HEK293 (cell line): ENCODE data around the gene VSIG10L.

Experiments
- CTCF ChIA-PET: fragments of 350-600 bp; formaldehyde crosslinking; extraction: SDS; loops from one replicate; lab custom pipeline; 2021; ENCODE audit warnings: antibody characterized with exemption; lab: Yijun Ruan, JAX
- POLR2A ChIA-PET: fragments of 300-600 bp; formaldehyde crosslinking; extraction: SDS; loops from one replicate; lab custom pipeline; 2020; ENCODE audit warnings: antibody characterized with exemption, inconsistent platforms; lab: Yijun Ruan, JAX
- H3K27ac ChIP-seq: fragments of 200-500 bp; sonication (Bioruptor generic); 2 replicates; pipeline ENCODE4 v1.5.1; 2014; ENCODE audit warnings: low read depth, low read length, control low read depth, inconsistent platforms; ENCODE audit errors: extremely low read depth
- H3K36me3 ChIP-seq, 2 experiments: fragments of 200-500 bp in 1 of 2; sonication (Bioruptor generic) in 1 of 2; 1 replicate in 1 of 2; 2 replicates in 1 of 2; pipeline ENCODE4 v1.5.1; 2014 to 2017; ENCODE audit warnings: inconsistent platforms in 2 of 2, low read length in 2 of 2; ENCODE audit not compliant: control insufficient read depth in 2 of 2, insufficient read depth in 1 of 2
- H3K4me1 ChIP-seq: fragments of 200-500 bp; sonication (Bioruptor generic); 2 replicates; pipeline ENCODE4 v1.5.1; 2014; ENCODE audit warnings: mild to moderate bottlenecking, low read length, inconsistent platforms; ENCODE audit not compliant: control insufficient read depth, insufficient read depth
- H3K4me3 ChIP-seq: 2 replicates; pipeline ENCODE4 v1.5.1; 2011; ENCODE audit warnings: low read depth, mild to moderate bottlenecking, control low read depth, low read length, moderate library complexity
- H3K9me3 ChIP-seq: fragments of 200-500 bp; sonication (Bioruptor generic); 2 replicates; pipeline ENCODE4 v1.5.1; 2014; ENCODE audit warnings: low read depth, low read length, inconsistent platforms; ENCODE audit not compliant: control insufficient read depth, insufficient read depth
- BCL11B ChIP-seq: fragments of 450-650 bp; formaldehyde crosslinking; IDR thresholded peaks from 2 replicates; pipeline ENCODE4 v1.5.1; 2016; ENCODE audit warnings: low read depth, missing biosample characterization, missing genetic modification characterization
- GLI2 ChIP-seq: fragments of 450-650 bp; formaldehyde crosslinking; IDR thresholded peaks from 2 replicates; pipeline ENCODE4; 2017; ENCODE audit warnings: missing biosample characterization, missing genetic modification characterization, low read depth, borderline replicate concordance
- PBX3 ChIP-seq: sonication (generic); formaldehyde crosslinking; IDR thresholded peaks from 2 replicates; pipeline ENCODE4 v1.8.1; 2022; ENCODE audit warnings: mild to moderate bottlenecking, moderate library complexity, missing genetic modification reagents
- REPIN1 ChIP-seq: fragments of 450-650 bp; formaldehyde crosslinking; IDR thresholded peaks from 2 replicates; pipeline ENCODE4 v1.5.1; 2017; ENCODE audit warnings: missing biosample characterization, missing genetic modification characterization, low read depth
- SETDB1 ChIP-seq: IDR thresholded peaks from one replicate; pipeline ENCODE4 v1.6.1; 2017; ENCODE audit warnings: mild to moderate bottlenecking, low read length, moderate library complexity, mixed read lengths; ENCODE audit not compliant: insufficient read length
- ZBTB6 ChIP-seq: fragments of 450-650 bp; formaldehyde crosslinking; IDR thresholded peaks from 2 replicates; pipeline ENCODE4 v1.5.1; 2017; ENCODE audit warnings: missing biosample characterization, missing genetic modification characterization
- ZNF140 ChIP-seq: fragments of 450-650 bp; formaldehyde crosslinking; IDR thresholded peaks from 2 replicates; pipeline ENCODE4 v1.5.1; 2016; ENCODE audit warnings: missing biosample characterization, missing genetic modification characterization
- ZNF16 ChIP-seq: fragments of 450-650 bp; formaldehyde crosslinking; IDR thresholded peaks from 2 replicates; pipeline ENCODE4 v1.5.1; 2016; ENCODE audit warnings: low read depth, missing biosample characterization, missing genetic modification characterization
- ZNF184 ChIP-seq: fragments of 450-650 bp; IDR thresholded peaks from 2 replicates; pipeline ENCODE4 v1.5.1; 2018; ENCODE audit warnings: missing biosample characterization, mild to moderate bottlenecking, missing genetic modification characterization
- ZNF19 ChIP-seq: fragments of 450-650 bp; formaldehyde crosslinking; IDR thresholded peaks from 2 replicates; pipeline ENCODE4; 2016; ENCODE audit warnings: missing biosample characterization, missing genetic modification characterization, low read depth
- ZNF223 ChIP-seq: fragments of 450-650 bp; formaldehyde crosslinking; IDR thresholded peaks from 2 replicates; pipeline ENCODE4 v1.5.1; 2016; ENCODE audit warnings: missing biosample characterization, missing genetic modification characterization
- ZNF248 ChIP-seq: fragments of 450-650 bp; formaldehyde crosslinking; IDR thresholded peaks from 2 replicates; pipeline ENCODE4 v1.5.1; 2017; ENCODE audit warnings: missing biosample characterization, missing genetic modification characterization
- ZNF274 ChIP-seq, 2 experiments: fragments of 200-500 bp in 1 of 2; fragments of 450-650 bp in 1 of 2; sonication (Bioruptor generic) in 1 of 2; formaldehyde crosslinking in 1 of 2; IDR thresholded peaks; 2 replicates each; pipeline versions ENCODE4 v1.5.1 to v1.6.1; 2014 to 2016; ENCODE audit warnings: borderline replicate concordance in 1 of 2, inconsistent platforms in 1 of 2, low read length in 1 of 2, missing biosample characterization in 1 of 2, missing genetic modification characterization in 1 of 2
- ZNF302 ChIP-seq: fragments of 450-650 bp; formaldehyde crosslinking; IDR thresholded peaks from 2 replicates; pipeline ENCODE4 v1.5.1; 2016; ENCODE audit warnings: missing biosample characterization, missing genetic modification characterization, low read depth
- ZNF341 ChIP-seq: fragments of 450-650 bp; formaldehyde crosslinking; IDR thresholded peaks from 2 replicates; pipeline ENCODE4; 2016; ENCODE audit warnings: low read depth, missing biosample characterization, missing genetic modification characterization
- ZNF433 ChIP-seq: fragments of 450-650 bp; formaldehyde crosslinking; IDR thresholded peaks from 2 replicates; pipeline ENCODE4 v1.5.1; 2016; ENCODE audit warnings: missing biosample characterization, missing genetic modification characterization, low read depth
- ZNF514 ChIP-seq: fragments of 450-650 bp; formaldehyde crosslinking; IDR thresholded peaks from 2 replicates; pipeline ENCODE4 v1.5.1; 2016; ENCODE audit warnings: missing biosample characterization, missing genetic modification characterization
- ZNF518A ChIP-seq: fragments of 450-650 bp; formaldehyde crosslinking; conservative IDR thresholded peaks from 2 replicates; pipeline ENCODE4 v1.5.1; 2016; ENCODE audit warnings: low read depth, missing biosample characterization, missing genetic modification characterization
- ZNF629 ChIP-seq: fragments of 450-650 bp; formaldehyde crosslinking; IDR thresholded peaks from 2 replicates; pipeline ENCODE4 v1.5.1; 2017; ENCODE audit warnings: missing biosample characterization, missing genetic modification characterization
- ZNF654 ChIP-seq: fragments of 450-650 bp; formaldehyde crosslinking; IDR thresholded peaks from 2 replicates; pipeline ENCODE4 v1.5.1; 2016; ENCODE audit warnings: low read depth, missing biosample characterization, missing genetic modification characterization
- ZNF785 ChIP-seq: fragments of 450-650 bp; formaldehyde crosslinking; IDR thresholded peaks from 2 replicates; pipeline ENCODE4 v1.5.1; 2016; ENCODE audit warnings: missing biosample characterization, missing genetic modification characterization
- ZSCAN16 ChIP-seq: fragments of 450-650 bp; formaldehyde crosslinking; IDR thresholded peaks from 2 replicates; pipeline ENCODE4 v1.5.1; 2016; ENCODE audit warnings: missing biosample characterization, missing genetic modification characterization

VSIG10L gene

GRCh38 chr19:51294211-51294976 is 47.5 kb downstream of the VSIG10L start:
- Histone ChIP-seq H3K9me3 (no peaks in the 10 kb centered on the region), H3K4me3 (no peak overlapping the region), H3K27ac (no peak overlapping the region), H3K36me3 (no peaks in the 10 kb centered on the region), H3K4me1 (no peaks in the 10 kb centered on the region)
- ChIA-PET CTCF (interaction anchor here (0.6 to 0.7 kb wide), 2 partner anchors 301 to 1685 kb away, joined by 3 to 8 read pairs; no protein-coding TSS in a partner anchor), POLR2A (no interaction called here)
- TF ChIP-seq ZNF302 (tag by site-specific recombination) (no peak), ZNF223 (tag by site-specific recombination) (no peak), SETDB1 (no peak)

DNA sequence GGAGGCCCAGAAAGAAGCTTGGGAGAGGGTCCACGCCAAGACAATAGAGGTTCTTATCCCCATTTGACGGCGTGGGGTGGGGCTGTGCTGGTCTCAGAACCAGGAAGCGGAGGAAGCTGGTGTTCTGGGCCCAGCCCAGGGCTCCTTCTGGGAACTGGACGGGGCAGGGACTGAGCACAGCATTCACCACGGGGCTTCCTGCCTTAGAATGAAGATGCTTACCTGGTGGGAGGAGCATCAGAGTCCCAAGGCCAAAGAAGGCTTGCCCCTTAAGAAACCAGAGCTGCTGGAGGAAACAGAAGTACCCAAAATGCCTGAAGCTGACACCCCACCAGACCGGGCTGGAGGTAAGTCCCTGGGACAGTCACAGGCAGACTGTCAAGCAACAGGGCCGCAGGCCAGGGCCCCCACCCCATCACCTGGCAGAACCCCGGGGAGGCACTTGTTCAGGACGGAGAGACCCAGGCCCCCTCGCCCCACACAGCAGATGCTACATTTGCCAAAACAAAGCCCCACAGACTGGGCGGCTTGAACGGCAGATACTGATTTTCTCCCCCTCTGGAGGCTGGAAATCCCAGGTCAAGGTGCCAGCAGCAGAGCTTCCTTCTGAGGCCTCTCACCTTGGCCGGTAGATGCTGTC is 48.2 kb downstream of the VSIG10L start:
- no peaks in the 10 kb centered on the region for H3K4me1 ChIP-seq
- H3K27ac ChIP-seq = no peak overlapping the region
- no peak overlapping the region for H3K4me3 ChIP-seq
- H3K36me3 ChIP-seq = no peaks in the 10 kb centered on the region
- ChIA-PET POLR2A (no interaction called here), CTCF (no interaction called here)
- no peak for TF ChIP-seq ZSCAN16
- no peak for TF ChIP-seq REPIN1 (tag by site-specific recombination)
- no peak for TF ChIP-seq ZNF16 (tag by site-specific recombination)
- TF ChIP-seq ZNF785 = no peak
- no peak for TF ChIP-seq ZNF654 (tag by site-specific recombination)
- no peak for TF ChIP-seq ZNF248 (tag by site-specific recombination)
- H3K9me3 ChIP-seq = no peaks in the 10 kb centered on the region

GRCh38 chr19:51292971-51293370 is 49.0 kb downstream of the VSIG10L start:
- TF ChIP-seq PBX3 (no peak), ZNF184 (tag by site-specific recombination) (no peak), ZNF433 (tag by site-specific recombination) (no peak), ZNF341 (tag by site-specific recombination) (no peak), ZNF518A (tag by site-specific recombination) (no peak), ZNF514 (tag by site-specific recombination) (no peak), GLI2 (tag by site-specific recombination) (no peak), BCL11B (tag by site-specific recombination) (no peak), ZNF629 (tag by site-specific recombination) (no peak), ZNF274 (IDR thresholded peaks at IDR 0.05; ENCODE audit: low read length) (no peak), ZNF274 (tag by site-specific recombination; IDR thresholded peaks at IDR 0.05; ENCODE audit: borderline replicate concordance) (no peak), ZBTB6 (tag by site-specific recombination) (no peak), ZNF140 (no peak), ZNF19 (no peak)
- TF ChIP-seq, all 188 proteins: peak for 0
- H3K4me3 ChIP-seq = no peak overlapping the region
- H3K9me3 ChIP-seq = no peaks in the 10 kb centered on the region
- H3K4me1 ChIP-seq = no peaks in the 10 kb centered on the region
- H3K36me3 ChIP-seq = no peaks in the 10 kb centered on the region
- ChIA-PET CTCF (no interaction called here), POLR2A (no interaction called here)
- H3K27ac ChIP-seq = no peak overlapping the region
